NB4 (cell line): ENCODE results near the gene PPRC1.

Experiments
- POLR2A ChIP-seq: IDR thresholded peaks from 2 replicates; pipeline ENCODE4 v1.6.1; 2011; ENCODE audit warnings: mild to moderate bottlenecking; ENCODE audit not compliant: insufficient read length; ENCODE audit errors: extremely low read depth
- TF ChIP-seq, protein P1 (sequence below): IDR thresholded peaks from one replicate; pipeline ENCODE4 v1.5.1; 2012; ENCODE audit warnings: low read depth, low read length

DNA sequence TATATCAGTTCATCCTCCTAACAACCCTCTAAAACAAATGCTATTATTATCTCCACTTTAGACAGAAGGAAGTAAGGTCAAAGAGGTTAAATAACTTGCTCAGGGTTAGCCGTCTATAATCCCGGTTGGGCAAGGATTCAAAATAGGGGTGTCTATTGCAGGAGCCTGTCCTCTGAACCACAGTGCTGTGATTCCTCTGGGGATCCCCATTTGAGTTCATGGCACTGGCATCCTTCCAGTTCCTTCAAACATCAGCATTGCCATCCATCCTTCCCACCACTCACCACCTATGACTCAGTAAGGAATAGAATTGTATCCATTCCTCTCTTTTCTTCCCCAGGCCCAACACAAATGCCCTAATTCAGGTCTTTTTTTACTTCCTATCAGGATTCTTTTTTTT lies 42.1 kb upstream of the PPRC1 start:
- no peak for TF ChIP-seq POLR2A
- TF ChIP-seq, protein P1, sequence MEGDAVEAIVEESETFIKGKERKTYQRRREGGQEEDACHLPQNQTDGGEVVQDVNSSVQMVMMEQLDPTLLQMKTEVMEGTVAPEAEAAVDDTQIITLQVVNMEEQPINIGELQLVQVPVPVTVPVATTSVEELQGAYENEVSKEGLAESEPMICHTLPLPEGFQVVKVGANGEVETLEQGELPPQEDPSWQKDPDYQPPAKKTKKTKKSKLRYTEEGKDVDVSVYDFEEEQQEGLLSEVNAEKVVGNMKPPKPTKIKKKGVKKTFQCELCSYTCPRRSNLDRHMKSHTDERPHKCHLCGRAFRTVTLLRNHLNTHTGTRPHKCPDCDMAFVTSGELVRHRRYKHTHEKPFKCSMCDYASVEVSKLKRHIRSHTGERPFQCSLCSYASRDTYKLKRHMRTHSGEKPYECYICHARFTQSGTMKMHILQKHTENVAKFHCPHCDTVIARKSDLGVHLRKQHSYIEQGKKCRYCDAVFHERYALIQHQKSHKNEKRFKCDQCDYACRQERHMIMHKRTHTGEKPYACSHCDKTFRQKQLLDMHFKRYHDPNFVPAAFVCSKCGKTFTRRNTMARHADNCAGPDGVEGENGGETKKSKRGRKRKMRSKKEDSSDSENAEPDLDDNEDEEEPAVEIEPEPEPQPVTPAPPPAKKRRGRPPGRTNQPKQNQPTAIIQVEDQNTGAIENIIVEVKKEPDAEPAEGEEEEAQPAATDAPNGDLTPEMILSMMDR, result no peak
